ENCODE data around the gene STUB1.

STUB1 gene

GRCh38 chr16:694863-695354 lies 14.7 kb downstream of the STUB1 start:
- no peaks in the 10 kb centered on the region for H3K9me2 ChIP-seq (ENCODE audit: low read depth, low read length)
- H3F3A ChIP-seq (ENCODE audit: insufficient read depth, low read length), result no peaks in the 10 kb centered on the region
- H4K20me1 ChIP-seq (ENCODE audit: insufficient read depth, low read length), result no peaks in the 10 kb centered on the region
- H2AFZ ChIP-seq (ENCODE audit: low read length), result no peak overlapping the region
- no peaks in the 10 kb centered on the region for H3K9me3 ChIP-seq (ENCODE audit: low read length)
- peaks cover 26% of the 10 kb centered on the region for H3K4me1 ChIP-seq (ENCODE audit: insufficient read depth, low read length, severe bottlenecking)
- H3K79me2 ChIP-seq (ENCODE audit: insufficient read depth, low read length), result no peaks in the 10 kb centered on the region
- no peak for TF ChIP-seq EZH2 (IDR thresholded peaks at IDR 0.05; ENCODE audit: borderline replicate concordance, low read length)
- TF ChIP-seq, protein P1, sequence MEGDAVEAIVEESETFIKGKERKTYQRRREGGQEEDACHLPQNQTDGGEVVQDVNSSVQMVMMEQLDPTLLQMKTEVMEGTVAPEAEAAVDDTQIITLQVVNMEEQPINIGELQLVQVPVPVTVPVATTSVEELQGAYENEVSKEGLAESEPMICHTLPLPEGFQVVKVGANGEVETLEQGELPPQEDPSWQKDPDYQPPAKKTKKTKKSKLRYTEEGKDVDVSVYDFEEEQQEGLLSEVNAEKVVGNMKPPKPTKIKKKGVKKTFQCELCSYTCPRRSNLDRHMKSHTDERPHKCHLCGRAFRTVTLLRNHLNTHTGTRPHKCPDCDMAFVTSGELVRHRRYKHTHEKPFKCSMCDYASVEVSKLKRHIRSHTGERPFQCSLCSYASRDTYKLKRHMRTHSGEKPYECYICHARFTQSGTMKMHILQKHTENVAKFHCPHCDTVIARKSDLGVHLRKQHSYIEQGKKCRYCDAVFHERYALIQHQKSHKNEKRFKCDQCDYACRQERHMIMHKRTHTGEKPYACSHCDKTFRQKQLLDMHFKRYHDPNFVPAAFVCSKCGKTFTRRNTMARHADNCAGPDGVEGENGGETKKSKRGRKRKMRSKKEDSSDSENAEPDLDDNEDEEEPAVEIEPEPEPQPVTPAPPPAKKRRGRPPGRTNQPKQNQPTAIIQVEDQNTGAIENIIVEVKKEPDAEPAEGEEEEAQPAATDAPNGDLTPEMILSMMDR (IDR thresholded peaks at IDR 0.05; ENCODE audit: low read length), result no peak
- H3K36me3 ChIP-seq (ENCODE audit: insufficient read depth, low read length), result no peaks in the 10 kb centered on the region
- H3K9ac ChIP-seq (ENCODE audit: low read length), result peak overlapping the region; percentile 67
- no peaks in the 10 kb centered on the region; the same call in 1 of the 2 replicates for H3K27me3 ChIP-seq (ENCODE audit: insufficient read depth, low read length)
- no peak overlapping the region for H3K27ac ChIP-seq (ENCODE audit: low read depth, low read length, poor library complexity, severe bottlenecking)
- peak overlapping the region; percentile 94 for H3K4me2 ChIP-seq (ENCODE audit: low read length)
- peak overlapping the region; percentile 70 for H3K4me3 ChIP-seq (ENCODE audit: low read depth, low read length, poor library complexity, severe bottlenecking)

- H2AFZ ChIP-seq (ENCODE audit: low read length), result no peak overlapping the region
- no peaks in the 10 kb centered on the region for H3K9me2 ChIP-seq (ENCODE audit: low read depth, low read length)
- TF ChIP-seq EZH2 (IDR thresholded peaks at IDR 0.05; ENCODE audit: borderline replicate concordance, low read length), result no peak
- TF ChIP-seq, protein P1 (IDR thresholded peaks at IDR 0.05; ENCODE audit: low read length), result no peak
- peak overlapping the region; percentile 70 for H3K4me3 ChIP-seq (ENCODE audit: low read depth, low read length, poor library complexity, severe bottlenecking)
- H3K9ac ChIP-seq (ENCODE audit: low read length), result peak overlapping the region; percentile 67; the same call in 1 of the 2 replicates
- H3K9me3 ChIP-seq (ENCODE audit: low read length), result no peaks in the 10 kb centered on the region
- no peaks in the 10 kb centered on the region for H3K36me3 ChIP-seq (ENCODE audit: insufficient read depth, low read length)
- no peaks in the 10 kb centered on the region for H3K79me2 ChIP-seq (ENCODE audit: insufficient read depth, low read length)
- peak overlapping the region; percentile 86 for H3K4me2 ChIP-seq (ENCODE audit: low read length)
- peaks cover 23% of the 10 kb centered on the region for H3K4me1 ChIP-seq (ENCODE audit: insufficient read depth, low read length, severe bottlenecking)
- H3K27me3 ChIP-seq (ENCODE audit: insufficient read depth, low read length), result no peaks in the 10 kb centered on the region; the same call in 1 of the 2 replicates
- H3K27ac ChIP-seq (ENCODE audit: low read depth, low read length, poor library complexity, severe bottlenecking), result no peak overlapping the region
- H3F3A ChIP-seq (ENCODE audit: insufficient read depth, low read length), result no peaks in the 10 kb centered on the region
- no peaks in the 10 kb centered on the region for H4K20me1 ChIP-seq (ENCODE audit: insufficient read depth, low read length)
These were observed 15.3 kb downstream of the STUB1 start for GRCh38 chr16:695355-696089.

DNA sequence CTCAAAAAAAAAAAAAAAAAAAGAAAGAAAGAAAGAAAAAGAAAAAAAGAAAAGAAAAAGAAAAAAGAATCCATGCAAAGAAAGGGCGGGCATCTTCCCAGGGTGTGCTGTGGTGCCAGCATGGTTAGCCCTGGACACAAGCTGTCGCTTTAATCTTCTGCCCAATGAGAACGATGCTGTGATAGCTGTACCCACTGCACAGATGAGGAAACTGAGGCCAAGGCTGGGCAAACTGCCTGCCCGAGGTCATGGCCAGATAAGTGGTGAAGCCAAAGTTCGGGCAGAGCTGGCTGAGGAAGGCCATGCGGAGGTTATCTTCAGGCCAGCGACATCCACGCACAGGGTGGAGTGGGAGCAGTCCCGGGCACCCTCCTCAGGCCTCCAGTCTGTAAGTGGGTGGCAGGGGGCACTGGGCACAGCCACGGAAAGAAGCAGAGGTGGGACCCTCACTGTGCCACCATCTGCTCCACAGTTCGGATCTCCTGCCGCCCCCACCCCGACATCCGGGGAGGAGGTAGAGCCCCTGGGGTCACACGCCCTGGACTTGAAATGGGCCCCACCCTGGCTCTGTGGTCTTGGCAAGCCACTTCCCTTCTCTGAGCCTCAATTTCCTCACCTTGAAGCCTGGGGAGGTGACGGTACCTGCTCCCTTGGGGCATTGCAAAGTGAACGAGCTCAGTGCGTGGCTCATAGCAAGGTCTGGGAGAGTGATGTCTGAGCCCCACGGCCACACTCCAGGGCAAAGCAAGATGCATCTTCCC lies 18.9 kb downstream of the STUB1 start:
- H3K36me3 ChIP-seq (ENCODE audit: insufficient read depth, low read length), result no peaks in the 10 kb centered on the region
- H3K27me3 ChIP-seq (ENCODE audit: insufficient read depth, low read length), result no peaks in the 10 kb centered on the region
- H3F3A ChIP-seq (ENCODE audit: insufficient read depth, low read length), result no peaks in the 10 kb centered on the region
- no peak overlapping the region for H3K4me3 ChIP-seq (ENCODE audit: low read depth, low read length, poor library complexity, severe bottlenecking)
- H2AFZ ChIP-seq (ENCODE audit: low read length), result no peak overlapping the region
- no peaks in the 10 kb centered on the region for H3K9me3 ChIP-seq (ENCODE audit: low read length)
- H3K9me2 ChIP-seq (ENCODE audit: low read depth, low read length), result no peaks in the 10 kb centered on the region
- TF ChIP-seq, protein P1 (IDR thresholded peaks at IDR 0.05; ENCODE audit: low read length), result no peak
- TF ChIP-seq EZH2 (IDR thresholded peaks at IDR 0.05; ENCODE audit: borderline replicate concordance, low read length), result no peak
- no peak overlapping the region for H3K4me2 ChIP-seq (ENCODE audit: low read length)
- H3K9ac ChIP-seq (ENCODE audit: low read length), result no peak overlapping the region
- no peaks in the 10 kb centered on the region for H4K20me1 ChIP-seq (ENCODE audit: insufficient read depth, low read length)
- H3K27ac ChIP-seq (ENCODE audit: low read depth, low read length, poor library complexity, severe bottlenecking), result no peak overlapping the region
- peaks cover 17% of the 10 kb centered on the region for H3K4me1 ChIP-seq (ENCODE audit: insufficient read depth, low read length, severe bottlenecking)
- no peaks in the 10 kb centered on the region for H3K79me2 ChIP-seq (ENCODE audit: insufficient read depth, low read length)

Measured in OCI-LY1 (cell line).